ENCODE results near the gene PPP2R2C.

PPP2R2C gene

GRCh38 chr4:6308899-6309643 is 163.3 kb downstream of the PPP2R2C start:
- no peaks in the 10 kb centered on the region for H3K36me3 ChIP-seq (ENCODE audit: insufficient read depth, low read length)
- H3K4me1 ChIP-seq (ENCODE audit: insufficient read depth, low read length) = no peaks in the 10 kb centered on the region
- TF ChIP-seq EZH2 (IDR thresholded peaks at IDR 0.05; ENCODE audit: borderline replicate concordance, low read depth, low read length, severe bottlenecking) = no peak
- TF ChIP-seq CTCF (IDR thresholded peaks at IDR 0.05; ENCODE audit: borderline replicate concordance, extremely low read depth, low read length, poor library complexity, severe bottlenecking) = no peak
- no peaks in the 10 kb centered on the region for H3K9me3 ChIP-seq (ENCODE audit: insufficient read depth, low read length, severe bottlenecking)
- H3K4me2 ChIP-seq (ENCODE audit: insufficient read depth, low read length) = no peak overlapping the region
- no peaks in the 10 kb centered on the region for H4K20me1 ChIP-seq (ENCODE audit: insufficient read depth, low read length)
- no peak overlapping the region for H2AFZ ChIP-seq (ENCODE audit: low read depth, low read length)
- H3K4me3 ChIP-seq (ENCODE audit: low read depth in 1 of 2, low read length in 2 of 2) = no peak overlapping the region
- no peaks in the 10 kb centered on the region for H3K27me3 ChIP-seq (ENCODE audit: insufficient read depth, low read length, poor library complexity)
- H3K27ac ChIP-seq (ENCODE audit: low read length) = no peak overlapping the region
- no peak overlapping the region for H3K9ac ChIP-seq (ENCODE audit: low read depth, low read length)
- ATAC-seq (ENCODE audit: insufficient read depth, low read depth) (no peak), DNase-seq (no peak)
- H3K79me2 ChIP-seq (ENCODE audit: insufficient read depth, low read length) = no peaks in the 10 kb centered on the region

- Histone ChIP-seq H3K4me1 (ENCODE audit: insufficient read depth, low read length) (no peaks in the 10 kb centered on the region), H3K9me3 (ENCODE audit: insufficient read depth, low read length, severe bottlenecking) (no peaks in the 10 kb centered on the region), H3K4me2 (ENCODE audit: insufficient read depth, low read length) (no peak overlapping the region), H3K9ac (ENCODE audit: low read depth, low read length) (no peak overlapping the region), H3K36me3 (ENCODE audit: insufficient read depth, low read length) (no peaks in the 10 kb centered on the region), H3K27ac (ENCODE audit: low read length) (no peak overlapping the region), H4K20me1 (ENCODE audit: insufficient read depth, low read length) (no peaks in the 10 kb centered on the region; the same call in 1 of the 2 replicates), H3K4me3 (ENCODE audit: low read depth in 1 of 2, low read length in 2 of 2) (no peak overlapping the region), H3K79me2 (ENCODE audit: insufficient read depth, low read length) (no peaks in the 10 kb centered on the region), H2AFZ (ENCODE audit: low read depth, low read length) (no peak overlapping the region), H3K27me3 (ENCODE audit: insufficient read depth, low read length, poor library complexity) (no peaks in the 10 kb centered on the region)
- ATAC-seq (ENCODE audit: insufficient read depth, low read depth) (no peak), DNase-seq (no peak)
- TF ChIP-seq CTCF (IDR thresholded peaks at IDR 0.05; ENCODE audit: borderline replicate concordance, extremely low read depth, low read length, poor library complexity, severe bottlenecking) = no peak
- no peak for TF ChIP-seq EZH2 (IDR thresholded peaks at IDR 0.05; ENCODE audit: borderline replicate concordance, low read depth, low read length, severe bottlenecking)
These were observed 164.5 kb downstream of the PPP2R2C start for GRCh38 chr4:6307891-6308290.

GRCh38 chr4:6307230-6307629 is 165.2 kb downstream of the PPP2R2C start:
- Histone ChIP-seq H3K4me2 (ENCODE audit: insufficient read depth, low read length) (no peak overlapping the region), H3K27ac (ENCODE audit: low read length) (no peak overlapping the region), H3K9ac (ENCODE audit: low read depth, low read length) (no peak overlapping the region), H4K20me1 (ENCODE audit: insufficient read depth, low read length) (no peaks in the 10 kb centered on the region; the same call in 1 of the 2 replicates), H3K79me2 (ENCODE audit: insufficient read depth, low read length) (no peaks in the 10 kb centered on the region), H3K9me3 (ENCODE audit: insufficient read depth, low read length, severe bottlenecking) (no peaks in the 10 kb centered on the region), H3K27me3 (ENCODE audit: insufficient read depth, low read length, poor library complexity) (no peaks in the 10 kb centered on the region), H3K36me3 (ENCODE audit: insufficient read depth, low read length) (no peaks in the 10 kb centered on the region), H3K4me1 (ENCODE audit: insufficient read depth, low read length) (no peaks in the 10 kb centered on the region), H3K4me3 (ENCODE audit: low read depth in 1 of 2, low read length in 2 of 2) (no peak overlapping the region), H2AFZ (ENCODE audit: low read depth, low read length) (no peak overlapping the region)
- ATAC-seq (ENCODE audit: insufficient read depth, low read depth) (no peak), DNase-seq (no peak)
- TF ChIP-seq CTCF (IDR thresholded peaks at IDR 0.05; ENCODE audit: borderline replicate concordance, extremely low read depth, low read length, poor library complexity, severe bottlenecking) (no peak), EZH2 (IDR thresholded peaks at IDR 0.05; ENCODE audit: borderline replicate concordance, low read depth, low read length, severe bottlenecking) (no peak)
